Upper lobe of left lung (tissue), 6 donors: ENCODE measurements around the gene ITM2C. TPM values are rescaled to one million over a fixed set of nuclear protein-coding genes. Genes with fewer than 3 reads are reported as not detected.

Experiments
- ATAC-seq, 2 donors: fragments of 200-7000 bp; cut with Tn5 transposase; one replicate each; pipeline ENCODE4 v1.9.1; 2022; ENCODE audit warnings: mild to moderate bottlenecking in 2 of 2, moderate library complexity in 2 of 2; ENCODE audit not compliant: low FRiP score in 2 of 2
- DNase-seq, 2 donors: peaks; one replicate each; pipeline ENCODE4 v3.0.0-alpha.2; 2019 to 2020
- H3K27ac ChIP-seq, 4 donors: fragments of 200-600 bp; sonication (generic); one replicate each; pipeline ENCODE4 v1.5.1; 2016 to 2019
- H3K27me3 ChIP-seq, 4 donors: fragments of 200-600 bp; sonication (generic); one replicate each; pipeline ENCODE4 v1.5.1; 2017 to 2019
- H3K36me3 ChIP-seq, 4 donors: fragments of 200-600 bp; sonication (generic); one replicate each; pipeline ENCODE4 v1.5.1; 2016 to 2019
- H3K4me1 ChIP-seq, 4 donors: fragments of 200-600 bp; sonication (generic); one replicate each; pipeline ENCODE4 v1.5.1; 2018 to 2019
- H3K4me3 ChIP-seq, 4 donors: fragments of 200-600 bp; sonication (generic); one replicate each; pipeline ENCODE4 v1.5.1; 2017 to 2019; ENCODE audit warnings: mild to moderate bottlenecking in 2 of 4, moderate library complexity in 1 of 4
- H3K9me3 ChIP-seq, 4 donors: fragments of 200-600 bp; sonication (generic); one replicate each; pipeline ENCODE4 v1.5.1; 2018 to 2019
- CTCF ChIP-seq, 6 experiments: fragments of 450-650 bp in 4 of 6; fragments of 200-600 bp in 2 of 6; sonication (generic) in 2 of 6; IDR thresholded peaks; one replicate each; pipeline ENCODE4 v1.5.1; 2016 to 2019; ENCODE audit warnings: antibody characterized with exemption in 6 of 6
- EP300 ChIP-seq, 4 donors: sonication (generic); formaldehyde crosslinking; IDR thresholded peaks; one replicate each; pipeline ENCODE4 v1.5.1; 2017; ENCODE audit warnings: antibody characterized with exemption in 4 of 4, control low read depth in 2 of 4
- POLR2A ChIP-seq, 4 donors: fragments of 450-650 bp; IDR thresholded peaks; one replicate each; pipeline ENCODE4 v1.5.1; 2016 to 2017; ENCODE audit warnings: antibody characterized with exemption in 4 of 4, mild to moderate bottlenecking in 2 of 4
- POLR2AphosphoS5 ChIP-seq, 2 donors: sonication (generic); formaldehyde crosslinking; IDR thresholded peaks; one replicate each; pipeline ENCODE4 v1.5.1; 2017; ENCODE audit warnings: antibody characterized with exemption in 2 of 2
- WGBS, 2 donors: methylation state at CpG; one replicate each; pipeline ENCODE4 v1.1.5; 2017 to 2018; 5-methylcytosine and 5-hydroxymethylcytosine counted together
- total RNA-seq, 6 donors: library from RNA; depleted of rRNA in 4 of 6; stranded (reverse); fragments of >200 nt in 4 of 6; gene quantifications; one replicate each; pipeline versions ENCODE4 v1.1.0 to v1.2.1, GENCODE V29; 2016 to 2021
- donor health status: DM: no; HTN: no; CAD: no; lungs with moderate emphysema.
- donor health status: DM: no; HTN: yes; CAD: no; lungs with severe emphysema.

ITM2C gene
- total RNA-seq = 10 to 100 TPM; 19.9 to 40.4 (median 25.6) TPM

- peaks cover 0 to 11% (median 3%) of the 10 kb centered on the region in 4 donors for H3K27me3 ChIP-seq
- H3K27ac ChIP-seq = peak within 1 kb of the TSS in 3 of 4 donors; percentile 44 to 72 (median 50)
- H3K36me3 ChIP-seq = no peaks in the 10 kb centered on the region
- DNase-seq (peak; percentile 54 to 92), ATAC-seq (peak; percentile 65 to 92)
- H3K4me1 ChIP-seq = peaks cover 12 to 29% (median 23%) of the 10 kb centered on the region in 4 donors
- H3K4me3 ChIP-seq = peak within 1 kb of the TSS; percentile 56 to 74 (median 72)
- 0 to 1% methylated on average over 9 to 46 of the region's 76 CpGs for WGBS, 2 donors
- TF ChIP-seq CTCF (IDR thresholded peaks at IDR 0.05) = peak in 3 of 6 experiments; percentile 42 to 50 (median 46)
- TF ChIP-seq POLR2A (IDR thresholded peaks at IDR 0.05) = peak in 1 of 4 donors; percentile 42
- TF ChIP-seq EP300 (IDR thresholded peaks at IDR 0.05) = no peak
- H3K9me3 ChIP-seq = no peaks in the 10 kb centered on the region
Observed at GRCh38 chr2:230864605-230865306, at the start of gene ITM2C. Gene ITM2C (plus strand): TSS chr2:230864942. CDS start chr2:230865026, 84 bp downstream.

- Histone ChIP-seq H3K9me3 (no peaks in the 10 kb centered on the region), H3K27me3 (no peaks in the 10 kb centered on the region), H3K4me1 (no peaks in the 10 kb centered on the region), H3K27ac (no peak overlapping the region), H3K4me3 (no peak overlapping the region), H3K36me3 (peaks cover 19 to 88% (median 49%) of the 10 kb centered on the region in 4 donors)
- WGBS, 2 donors = 80 to 81% methylated on average over 3 of the region's 3 CpGs
- ATAC-seq = no peak
- DNase-seq = no peak
- TF ChIP-seq EP300 (IDR thresholded peaks at IDR 0.05) (no peak), CTCF (IDR thresholded peaks at IDR 0.05) (no peak), POLR2AphosphoS5 (IDR thresholded peaks at IDR 0.05) (no peak), POLR2A (IDR thresholded peaks at IDR 0.05) (no peak)
Observed at GRCh38 chr2:230815088-230815487, 49.7 kb upstream of the ITM2C start.

- 76 to 84% methylated on average over 7 of the region's 7 CpGs for WGBS, 2 donors
- Histone ChIP-seq H3K9me3 (no peaks in the 10 kb centered on the region), H3K27me3 (no peaks in the 10 kb centered on the region), H3K27ac (no peak overlapping the region), H3K36me3 (peaks cover 16 to 75% (median 40%) of the 10 kb centered on the region in 4 donors), H3K4me3 (no peak overlapping the region), H3K4me1 (no peaks in the 10 kb centered on the region)
- no peak for ATAC-seq
- TF ChIP-seq EP300 (IDR thresholded peaks at IDR 0.05) (no peak), POLR2AphosphoS5 (IDR thresholded peaks at IDR 0.05) (no peak), CTCF (IDR thresholded peaks at IDR 0.05) (no peak), POLR2A (IDR thresholded peaks at IDR 0.05) (no peak)
- DNase-seq = peak in 1 of 2 donors; percentile 58
Observed at GRCh38 chr2:230816735-230817134, 48.0 kb upstream of the ITM2C start.

GRCh38 chr2:230819433-230819832, 45.3 kb upstream of the ITM2C start:
- no peak overlapping the region for H3K4me3 ChIP-seq
- no peaks in the 10 kb centered on the region for H3K27me3 ChIP-seq
- ATAC-seq (no peak), DNase-seq (no peak)
- H3K4me1 ChIP-seq = peaks cover 2 to 4% (median 3%) of the 10 kb centered on the region in 4 donors
- 96 to 100% methylated on average over 1 of the region's 1 CpG for WGBS, 2 donors
- H3K36me3 ChIP-seq = peaks cover 16 to 59% (median 33%) of the 10 kb centered on the region in 4 donors
- TF ChIP-seq EP300 (IDR thresholded peaks at IDR 0.05) (no peak), CTCF (IDR thresholded peaks at IDR 0.05) (no peak), POLR2AphosphoS5 (IDR thresholded peaks at IDR 0.05) (no peak), POLR2A (IDR thresholded peaks at IDR 0.05) (no peak)
- no peaks in the 10 kb centered on the region for H3K9me3 ChIP-seq
- no peak overlapping the region for H3K27ac ChIP-seq
